Measurements from ENCODE around the gene RHOBTB3.

RHOBTB3 gene

DNA sequence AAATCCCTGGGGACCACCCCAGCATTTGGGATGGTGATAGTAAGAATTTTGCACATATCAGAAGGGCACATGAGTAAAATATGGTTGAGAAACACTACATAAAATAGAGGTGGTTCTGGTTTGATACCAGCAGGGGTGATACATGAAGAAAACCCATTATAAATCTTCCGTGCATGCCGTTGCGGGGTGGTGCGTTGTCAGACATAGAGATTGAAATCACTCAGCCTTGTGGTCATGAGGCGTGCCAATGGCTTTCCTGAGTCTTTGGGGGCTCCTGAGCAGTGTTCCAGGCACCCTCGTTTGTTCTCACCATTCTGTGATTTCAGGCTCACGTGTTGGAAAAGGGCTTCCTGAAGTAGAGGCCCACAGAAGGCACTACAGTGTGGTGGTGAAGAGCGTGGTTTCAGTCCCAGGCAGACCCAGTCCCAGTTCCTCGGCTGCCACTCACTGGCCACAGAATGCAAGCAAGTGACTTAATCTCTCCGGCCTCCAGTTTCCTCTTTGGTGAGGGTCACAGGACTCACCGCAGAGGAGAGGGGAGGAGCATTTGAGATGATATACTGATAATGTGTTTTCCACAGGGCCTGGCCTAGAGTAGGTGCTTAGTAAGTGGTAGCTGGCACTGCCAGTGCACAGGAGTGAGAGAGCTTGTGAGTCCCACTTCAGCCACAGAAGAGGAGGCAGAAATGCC is 111.9 kb downstream of the RHOBTB3 start:
- peak; percentile 86 for DNase-seq
- in situ Hi-C loops (cut with HindIII; ENCODE audit: low pct_ligation_motif_present, low pct_unique_long_range_greater_than_20kb, low sequenced_read_pairs), result no loop called here

GRCh38 chr5:95843733-95844223 is 112.6 kb downstream of the RHOBTB3 start:
- no peak for DNase-seq
- in situ Hi-C loops (cut with HindIII; ENCODE audit: low pct_ligation_motif_present, low pct_unique_long_range_greater_than_20kb, low sequenced_read_pairs), result no loop called here

- DNase-seq, result no peak
- in situ Hi-C loops (cut with HindIII; ENCODE audit: low pct_ligation_motif_present, low pct_unique_long_range_greater_than_20kb, low sequenced_read_pairs), result no loop called here
Measured at GRCh38 chr5:95845391-95845790, 114.3 kb downstream of the RHOBTB3 start.
